ENCODE measurements around the gene ZNF579.

DNA sequence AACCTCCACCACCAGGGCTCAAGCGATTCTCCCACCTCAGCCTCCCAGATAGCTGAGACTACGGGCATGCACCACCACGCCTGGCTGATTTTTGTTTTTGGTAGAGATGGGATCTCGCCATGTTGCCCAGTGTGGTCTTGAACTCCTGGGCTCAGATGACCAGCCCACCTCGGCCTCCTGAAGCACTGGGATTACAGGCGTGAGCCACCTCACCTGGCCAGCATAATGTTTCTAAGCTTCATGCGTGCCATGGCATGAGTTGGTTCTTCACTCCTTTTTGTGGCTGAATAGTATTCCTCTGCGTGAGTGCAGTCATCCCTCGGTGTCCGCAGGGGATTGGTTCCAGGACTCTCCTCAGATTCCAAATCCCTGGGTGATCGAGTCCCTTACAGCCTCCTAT lies 4.2 kb upstream of the ZNF579 start:
- TF ChIP-seq CTCF (IDR thresholded peaks at IDR 0.05) = no peak
- no peak for TF ChIP-seq EZH2 (IDR thresholded peaks at IDR 0.05)
- no peak for TF ChIP-seq EZH2phosphoT487 (IDR thresholded peaks at IDR 0.05)

Data from neural progenitor cell (in vitro differentiated cells).